SK-N-SH (cell line): ENCODE results near the gene PRKCA. TPM values are rescaled to one million over a fixed set of nuclear protein-coding genes. Genes with fewer than 3 reads are reported as not detected.

Experiments used
- CTCF ChIA-PET: fragments of 300-600, 350-600 bp; formaldehyde crosslinking; extraction: SDS; loops from one replicate; lab custom pipeline; 2021; lab: Yijun Ruan, JAX
- POLR2A ChIA-PET: fragments of 350-600 bp; sonication (Branson Sonifier 250); formaldehyde crosslinking; extraction: SDS; loops from one replicate; lab custom pipeline; 2020; ENCODE audit warnings: antibody characterized with exemption, inconsistent platforms; lab: Yijun Ruan, JAX
- DNase-seq: peaks from one replicate; pipeline ENCODE4 v3.0.0; 2012
- H2AFZ ChIP-seq: fragments of 200-600 bp; sonication (generic); 2 replicates; pipeline ENCODE4 v1.8.1; 2016; ENCODE audit warnings: antibody characterized with exemption, mild to moderate bottlenecking, low read depth
- H3F3A ChIP-seq: fragments of 200-600 bp; sonication (generic); replicated peaks from 2 replicates; pipeline ENCODE3; 2016; ENCODE audit warnings: antibody characterized with exemption, mild to moderate bottlenecking; ENCODE audit not compliant: insufficient read depth
- H3K27ac ChIP-seq, 2 experiments: fragments of 200-500 bp in 1 of 2; fragments of 200-600 bp in 1 of 2; sonication (Bioruptor generic) in 1 of 2; sonication (generic), shearing (Covaris generic) in 1 of 2; 2 replicates each; pipeline versions ENCODE4 v1.5.1 to v1.6.1; 2014 to 2016; ENCODE audit warnings: low read depth in 2 of 2, inconsistent platforms in 1 of 2, low read length in 1 of 2, mild to moderate bottlenecking in 1 of 2, mixed read lengths in 1 of 2
- H3K27me3 ChIP-seq: fragments of 200-600 bp; sonication (generic), shearing (Covaris generic); 2 replicates; pipeline ENCODE4 v1.6.1; 2016; ENCODE audit warnings: mixed run types; ENCODE audit not compliant: insufficient read depth
- H3K36me3 ChIP-seq, 2 experiments: fragments of 200-500 bp in 1 of 2; fragments of 200-600 bp in 1 of 2; sonication (Bioruptor generic) in 1 of 2; sonication (generic) in 1 of 2; replicated peaks in 1 of 2; 2 replicates each; pipeline versions ENCODE3 to v1.5.1; 2014 to 2016; ENCODE audit warnings: low read length in 1 of 2, mild to moderate bottlenecking in 1 of 2; ENCODE audit not compliant: insufficient read depth in 2 of 2, control insufficient read depth in 1 of 2
- H3K4me1 ChIP-seq, 2 experiments: fragments of 200-500 bp in 1 of 2; fragments of 200-600 bp in 1 of 2; sonication (Bioruptor generic) in 1 of 2; sonication (generic), shearing (Covaris generic) in 1 of 2; 2 replicates each; pipeline versions ENCODE4 v1.5.1 to v1.6.1; 2014 to 2016; ENCODE audit warnings: low read depth in 1 of 2, low read length in 1 of 2, mixed run types in 1 of 2; ENCODE audit not compliant: insufficient read depth in 2 of 2, control insufficient read depth in 1 of 2
- H3K4me2 ChIP-seq: fragments of 200-600 bp; sonication (generic), shearing (Covaris generic); 2 replicates; pipeline ENCODE4 v1.6.1; 2017; ENCODE audit warnings: mixed run types
- H3K4me3 ChIP-seq, 2 experiments: fragments of 200-500 bp in 1 of 2; fragments of 200-600 bp in 1 of 2; sonication (Bioruptor generic) in 1 of 2; sonication (generic), shearing (Covaris generic) in 1 of 2; 2 replicates each; pipeline versions ENCODE4 v1.5.1 to v1.8.1; 2014 to 2016; ENCODE audit warnings: low read depth in 2 of 2, inconsistent platforms in 1 of 2, low read length in 1 of 2, mild to moderate bottlenecking in 1 of 2, mixed read lengths in 1 of 2, moderate library complexity in 1 of 2
- H3K79me2 ChIP-seq: fragments of 200-600 bp; sonication (generic); 2 replicates; pipeline ENCODE4 v1.8.1; 2017; ENCODE audit warnings: mild to moderate bottlenecking; ENCODE audit not compliant: insufficient read depth
- H3K9ac ChIP-seq: fragments of 200-600 bp; sonication (generic); 2 replicates; pipeline ENCODE4 v1.6.1; 2017; ENCODE audit warnings: mixed run types
- H3K9me2 ChIP-seq: fragments of 200-600 bp; sonication (generic); 2 replicates; pipeline ENCODE4 v1.6.1; 2017; ENCODE audit warnings: mixed run types
- H3K9me3 ChIP-seq: fragments of 200-600 bp; sonication (generic); 2 replicates; pipeline ENCODE4 v1.6.1; 2017; ENCODE audit warnings: mixed run types, mild to moderate bottlenecking, moderate library complexity
- H4K20me1 ChIP-seq: fragments of 200-600 bp; sonication (generic); 2 replicates; pipeline ENCODE4 v1.6.1; 2017; ENCODE audit warnings: mild to moderate bottlenecking, mixed run types; ENCODE audit not compliant: insufficient read depth
- CTCF ChIP-seq: fragments of 200-600 bp; sonication (generic); IDR thresholded peaks from 2 replicates; pipeline ENCODE4 v1.6.1; 2017; ENCODE audit warnings: antibody characterized with exemption, mild to moderate bottlenecking, moderate library complexity
- EP300 ChIP-seq, 2 experiments: IDR thresholded peaks; 2 replicates each; pipeline versions ENCODE4 v1.4.0 to v1.6.1; 2012; ENCODE audit warnings: borderline replicate concordance in 1 of 2, low read depth in 1 of 2, low read length in 1 of 2
- EZH2phosphoT487 ChIP-seq: fragments of 200-600 bp; sonication (generic); IDR thresholded peaks from 2 replicates; pipeline ENCODE4 v1.6.1; 2017; ENCODE audit warnings: low read depth, mixed run types, mild to moderate bottlenecking, antibody characterized with exemption, moderate library complexity, borderline replicate concordance
- FOXJ3 ChIP-seq: sonication (generic); formaldehyde crosslinking; IDR thresholded peaks from 2 replicates; pipeline ENCODE4 v1.5.1; 2020; ENCODE audit warnings: mild to moderate bottlenecking, missing genetic modification reagents
- FOXM1 ChIP-seq: IDR thresholded peaks from 2 replicates; pipeline ENCODE4 v1.4.0; 2012; ENCODE audit warnings: low read depth, mild to moderate bottlenecking
- IRF3 ChIP-seq: fragments of 150-350 bp; IDR thresholded peaks from 2 replicates; pipeline ENCODE4 v1.6.1; 2016; ENCODE audit warnings: mild to moderate bottlenecking, low read depth, low read length
- NFIC ChIP-seq: IDR thresholded peaks from 2 replicates; pipeline ENCODE4 v1.4.0; 2012; ENCODE audit warnings: borderline replicate concordance
- POLR2AphosphoS5 ChIP-seq: IDR thresholded peaks from 2 replicates; pipeline ENCODE4 v1.6.1; 2012; ENCODE audit warnings: low read depth, low read length
- RFX5 ChIP-seq: IDR thresholded peaks from 2 replicates; pipeline ENCODE4 v1.6.1; 2012; ENCODE audit warnings: mild to moderate bottlenecking, improper control_type of control experiment, low read length
- SIN3A ChIP-seq: IDR thresholded peaks from 2 replicates; pipeline ENCODE4 v1.6.1; 2012; ENCODE audit warnings: low read depth, mild to moderate bottlenecking, low read length, moderate library complexity, borderline replicate concordance
- SMC3 ChIP-seq: IDR thresholded peaks from 2 replicates; pipeline ENCODE4 v1.6.1; 2012; ENCODE audit warnings: low read depth, low read length, improper control_type of control experiment
- TAF1 ChIP-seq: IDR thresholded peaks from 2 replicates; pipeline ENCODE4 v1.6.1; 2012; ENCODE audit warnings: low read depth, mild to moderate bottlenecking, low read length, moderate library complexity, borderline replicate concordance
- TEAD4 ChIP-seq: IDR thresholded peaks from 2 replicates; pipeline ENCODE4 v1.4.0; 2012; ENCODE audit warnings: mild to moderate bottlenecking, borderline replicate concordance; ENCODE audit not compliant: insufficient read depth
- USF1 ChIP-seq: IDR thresholded peaks from 2 replicates; pipeline ENCODE4 v1.4.0; 2012; ENCODE audit warnings: low read depth, borderline replicate concordance
- WGBS: methylation state at CpG from one replicate; pipeline ENCODE4 v1.1.6; 2017; ENCODE audit warnings: low lambda C conversion rate; 5-methylcytosine and 5-hydroxymethylcytosine counted together
- polyA plus RNA-seq, 3 experiments: library from polyadenylated mRNA; depleted of rRNA; stranded (reverse); fragments of >200 nt; gene quantifications; 2 replicates each; pipeline ENCODE4 v1.2.3, GENCODE V29; 2012
- TF ChIP-seq, protein P1 (sequence below): IDR thresholded peaks from 2 replicates; pipeline ENCODE4 v1.4.0; 2012; ENCODE audit warnings: low read depth
- TF ChIP-seq, protein P2 (sequence below): fragments of 150-350 bp; IDR thresholded peaks from 2 replicates; pipeline ENCODE4 v1.6.1; 2017; ENCODE audit warnings: antibody characterized with exemption, low read length, low read depth, borderline replicate concordance

The PRKCA gene
- polyA plus RNA-seq, 1 of the 3 experiments (the other 2 are of a cell fraction) = 108 TPM

DNA sequence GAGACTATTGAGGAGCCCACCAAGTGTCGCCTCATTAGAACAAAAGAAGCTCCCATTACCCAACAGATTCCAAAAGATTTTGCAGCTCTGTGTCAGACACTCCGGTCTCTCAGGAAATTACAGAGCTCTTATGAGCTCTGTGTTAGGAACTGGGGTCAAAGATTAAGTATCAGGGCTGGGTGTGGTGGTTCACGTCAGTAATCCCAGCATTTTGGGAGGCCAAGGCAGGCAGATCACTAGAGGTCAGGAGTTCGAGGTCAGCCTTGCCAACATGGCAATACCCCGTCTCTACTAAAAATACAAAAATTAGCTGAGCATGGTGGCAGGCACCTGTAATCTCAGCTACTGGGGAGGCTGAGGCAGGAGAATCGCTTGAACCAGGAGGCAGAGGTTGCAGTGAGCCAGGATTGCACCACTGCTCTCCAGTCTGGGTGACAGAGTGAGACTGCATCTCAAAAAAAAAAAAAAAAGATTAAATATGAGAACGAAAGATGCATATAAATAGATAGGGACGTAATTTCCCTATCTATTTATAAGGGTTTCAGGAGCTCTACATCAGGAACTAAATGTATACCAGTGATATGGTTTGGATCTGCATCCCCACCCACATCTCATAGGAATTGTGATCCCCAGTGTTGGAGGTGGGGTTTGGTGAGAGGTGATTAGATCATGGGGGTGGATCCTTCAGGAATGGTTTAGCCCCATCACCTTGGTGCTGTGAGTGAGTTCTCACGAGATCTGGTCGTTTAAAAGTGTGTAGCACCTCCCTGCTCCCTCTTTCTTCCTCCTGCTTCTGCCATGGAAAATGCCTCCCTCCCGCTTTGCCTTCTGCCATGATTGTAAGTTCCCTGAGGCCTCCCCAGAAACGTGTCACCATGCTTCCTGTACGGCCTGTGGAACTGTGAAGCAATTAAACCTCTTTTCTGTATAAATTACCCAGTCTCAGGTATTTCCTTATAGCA is 111.4 kb downstream of the PRKCA start (continued):
- TF ChIP-seq CTCF (no peak), NFIC (no peak), RFX5 (no peak), FOXM1 (no peak), POLR2AphosphoS5 (no peak), EP300 (IDR thresholded peaks at IDR 0.05; ENCODE audit: borderline replicate concordance in 1 of 2, low read depth in 1 of 2, low read length in 1 of 2) (no peak), USF1 (no peak), EZH2phosphoT487 (no peak), SMC3 (no peak)
- TF ChIP-seq, protein P1, sequence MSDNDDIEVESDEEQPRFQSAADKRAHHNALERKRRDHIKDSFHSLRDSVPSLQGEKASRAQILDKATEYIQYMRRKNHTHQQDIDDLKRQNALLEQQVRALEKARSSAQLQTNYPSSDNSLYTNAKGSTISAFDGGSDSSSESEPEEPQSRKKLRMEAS = no peak
- TF ChIP-seq, protein P2, sequence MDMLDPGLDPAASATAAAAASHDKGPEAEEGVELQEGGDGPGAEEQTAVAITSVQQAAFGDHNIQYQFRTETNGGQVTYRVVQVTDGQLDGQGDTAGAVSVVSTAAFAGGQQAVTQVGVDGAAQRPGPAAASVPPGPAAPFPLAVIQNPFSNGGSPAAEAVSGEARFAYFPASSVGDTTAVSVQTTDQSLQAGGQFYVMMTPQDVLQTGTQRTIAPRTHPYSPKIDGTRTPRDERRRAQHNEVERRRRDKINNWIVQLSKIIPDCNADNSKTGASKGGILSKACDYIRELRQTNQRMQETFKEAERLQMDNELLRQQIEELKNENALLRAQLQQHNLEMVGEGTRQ = no peak

- WGBS = 94% methylated on average over 4 of the region's 4 CpGs
- ChIA-PET POLR2A (no interaction called here), CTCF (interaction anchor here (1.1 to 1.7 kb wide), 3 partner anchors 32 to 220 kb away, joined by 3 to 4 read pairs (median 3); no protein-coding TSS in a partner anchor)
- peaks cover 99% of the 10 kb centered on the region for H3K79me2 ChIP-seq
- no peak overlapping the region for H2AFZ ChIP-seq
- H3K9ac ChIP-seq = no peak overlapping the region
- H3K9me2 ChIP-seq = no peaks in the 10 kb centered on the region
- no peaks in the 10 kb centered on the region for H3K27me3 ChIP-seq
- DNase-seq = no peak
- peaks cover 0 to 17% of the 10 kb centered on the region in 2 experiments; a peak in 2 of 4 replicates for H3K4me1 ChIP-seq
- peaks cover 0 to 3% of the 10 kb centered on the region in 2 experiments for H3K36me3 ChIP-seq
- no peaks in the 10 kb centered on the region for H3K9me3 ChIP-seq
- TF ChIP-seq EZH2phosphoT487 = no peak
- TF ChIP-seq USF1 = no peak
- no peak for TF ChIP-seq FOXJ3 (CRISPR knock-in tag)
- no peak for TF ChIP-seq TAF1
- TF ChIP-seq SIN3A = no peak
- no peak for TF ChIP-seq IRF3
- no peak for TF ChIP-seq TEAD4
- no peak for TF ChIP-seq RFX5
- peaks cover 24% of the 10 kb centered on the region for H3F3A ChIP-seq
- H3K4me2 ChIP-seq = no peak overlapping the region
- no peak overlapping the region for H3K4me3 ChIP-seq
- no peak overlapping the region; a peak in 1 of 4 replicates for H3K27ac ChIP-seq
- H4K20me1 ChIP-seq = peaks cover 88% of the 10 kb centered on the region
Measured at GRCh38 chr17:66414561-66415175, 112.3 kb downstream of the PRKCA start.
